22Rv1 (cell line): ENCODE results near the gene SLC2A9.

Experiments used
- H3K27ac ChIP-seq: fragments of 450-650 bp; 2 replicates; pipeline ENCODE4 v1.5.1; 2017
- CTCF ChIP-seq: fragments of 450-650 bp; IDR thresholded peaks from 2 replicates; pipeline ENCODE4 v1.5.1; 2017; ENCODE audit warnings: mild to moderate bottlenecking
- ZFX ChIP-seq: fragments of 450-650 bp; IDR thresholded peaks from 2 replicates; pipeline ENCODE4 v1.6.1; 2017; ENCODE audit warnings: antibody characterized with exemption, borderline replicate concordance

SLC2A9 gene

GRCh38 chr4:10006601-10007435, 14.5 kb downstream of the SLC2A9 start:
- no peak for TF ChIP-seq ZFX
- no peak for TF ChIP-seq CTCF
- peak overlapping the region; percentile 27 for H3K27ac ChIP-seq

- TF ChIP-seq CTCF: no peak
- no peak for TF ChIP-seq ZFX
- H3K27ac ChIP-seq: peak overlapping the region; percentile 27
Observed at GRCh38 chr4:10006231-10006600, 15.1 kb downstream of the SLC2A9 start.

GRCh38 chr4:10005632-10006031, 15.7 kb downstream of the SLC2A9 start:
- TF ChIP-seq CTCF (no peak), ZFX (no peak)
- peak overlapping the region; percentile 27; the same call in 1 of the 2 replicates for H3K27ac ChIP-seq

GRCh38 chr4:10003666-10004065, 17.6 kb downstream of the SLC2A9 start:
- no peak overlapping the region for H3K27ac ChIP-seq
- TF ChIP-seq ZFX (no peak), CTCF (no peak)

GRCh38 chr4:10002278-10002677, 19.0 kb downstream of the SLC2A9 start:
- no peak overlapping the region for H3K27ac ChIP-seq
- TF ChIP-seq ZFX (no peak), CTCF (no peak)

- no peak overlapping the region for H3K27ac ChIP-seq
Observed at GRCh38 chr4:10001757-10002156, 19.5 kb downstream of the SLC2A9 start.

More at GRCh38 chr4:10001757-10002156, 19.5 kb downstream of the SLC2A9 start:
- no peak for TF ChIP-seq CTCF
- no peak for TF ChIP-seq ZFX
